Glomerular endothelial cell (primary cell): ENCODE results near the gene LRRC17. TPM values are rescaled to one million over a fixed set of nuclear protein-coding genes. Genes with fewer than 3 reads are reported as not detected.

Experiments used
- DNase-seq: peaks from one replicate; pipeline ENCODE4 v3.0.0-alpha.2; 2011; ENCODE audit warnings: low read depth, low spot score; ENCODE audit errors: extremely low read depth
- total RNA-seq: library from RNA; depleted of rRNA; stranded (reverse); fragments of >200 nt; gene quantifications from 2 replicates; pipeline ENCODE4 v1.2.3, GENCODE V29; 2015

The LRRC17 gene, protein sequence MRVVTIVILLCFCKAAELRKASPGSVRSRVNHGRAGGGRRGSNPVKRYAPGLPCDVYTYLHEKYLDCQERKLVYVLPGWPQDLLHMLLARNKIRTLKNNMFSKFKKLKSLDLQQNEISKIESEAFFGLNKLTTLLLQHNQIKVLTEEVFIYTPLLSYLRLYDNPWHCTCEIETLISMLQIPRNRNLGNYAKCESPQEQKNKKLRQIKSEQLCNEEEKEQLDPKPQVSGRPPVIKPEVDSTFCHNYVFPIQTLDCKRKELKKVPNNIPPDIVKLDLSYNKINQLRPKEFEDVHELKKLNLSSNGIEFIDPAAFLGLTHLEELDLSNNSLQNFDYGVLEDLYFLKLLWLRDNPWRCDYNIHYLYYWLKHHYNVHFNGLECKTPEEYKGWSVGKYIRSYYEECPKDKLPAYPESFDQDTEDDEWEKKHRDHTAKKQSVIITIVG
- total RNA-seq: 34.6 and 71.4 TPM in 2 replicates

DNA sequence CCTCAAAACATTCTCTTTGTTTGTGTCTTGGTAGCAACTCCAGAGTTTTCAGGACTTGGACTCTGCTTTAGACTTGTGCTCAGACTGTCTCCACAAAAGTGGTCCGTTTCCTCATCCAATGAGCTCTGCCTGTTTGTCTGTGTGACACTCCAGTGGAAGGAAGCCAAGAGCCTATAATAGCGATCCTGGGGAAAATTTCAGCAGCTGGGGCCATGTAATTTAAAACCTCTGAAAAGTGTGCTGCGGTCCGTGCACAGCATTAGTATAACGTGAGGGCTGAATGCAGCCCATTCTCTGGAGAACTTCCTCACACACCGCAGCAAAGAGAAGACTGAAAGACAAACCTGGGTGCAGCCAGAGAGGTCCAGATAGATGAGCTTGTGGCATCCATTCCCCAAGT, at the start of gene LRRC17:
TSS of gene LRRC17 (plus strand) at position 259 of the 400 bp plus-strand sequence. CDS start 20,914 bp downstream, outside the sequence.
- DNase-seq: no peak

DNA sequence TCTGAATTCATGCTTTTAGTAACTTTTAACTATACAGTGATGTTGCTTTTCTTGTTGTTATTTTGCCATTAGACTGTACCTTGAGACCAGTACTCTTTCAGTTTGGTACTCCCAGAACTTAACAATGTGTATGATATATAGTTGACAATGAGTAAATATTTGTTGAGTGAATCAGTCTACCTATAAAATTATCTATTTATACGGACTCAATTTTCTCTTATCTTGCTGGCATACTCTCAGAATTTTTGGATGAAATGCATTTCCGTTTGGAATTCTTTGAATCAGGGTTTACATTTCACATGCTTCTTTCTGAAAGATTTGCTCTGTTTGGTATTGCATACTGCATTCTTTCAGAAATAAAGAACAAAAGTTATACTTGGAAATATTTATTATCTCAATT, 47.8 kb upstream of the LRRC17 start:
- DNase-seq: no peak

DNA sequence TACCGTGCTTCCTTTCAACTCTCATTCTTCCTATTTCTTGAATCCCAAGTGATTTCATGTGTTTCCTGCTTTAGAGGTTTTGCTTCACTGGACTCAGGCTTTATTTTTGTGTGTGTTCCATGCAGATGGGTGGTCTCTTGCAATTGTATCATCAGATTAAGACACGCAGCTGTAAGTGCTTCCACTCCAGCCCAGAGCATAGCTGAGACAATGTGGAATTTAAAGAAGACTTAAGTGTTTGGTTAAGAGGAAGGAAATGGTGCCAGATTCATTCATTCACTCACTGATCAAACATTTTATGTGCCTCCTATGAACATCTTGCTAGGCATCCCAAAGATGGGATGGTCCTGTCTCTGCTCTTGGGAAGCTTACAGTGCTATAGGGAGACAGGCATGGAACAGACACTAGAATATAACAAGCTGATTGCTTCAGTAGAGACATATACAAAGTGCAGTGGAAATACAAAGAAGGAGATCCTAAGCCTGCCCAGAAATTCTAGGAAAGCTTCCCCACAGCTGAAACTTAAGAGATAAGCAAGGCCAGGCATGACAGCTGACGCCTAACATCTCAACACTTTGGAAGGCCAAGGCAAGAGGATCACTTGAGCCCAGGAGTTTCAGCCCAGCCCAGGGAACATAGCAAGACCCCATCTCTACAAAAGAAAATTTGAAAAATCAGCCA, 46.1 kb upstream of the LRRC17 start:
- no peak for DNase-seq

DNA sequence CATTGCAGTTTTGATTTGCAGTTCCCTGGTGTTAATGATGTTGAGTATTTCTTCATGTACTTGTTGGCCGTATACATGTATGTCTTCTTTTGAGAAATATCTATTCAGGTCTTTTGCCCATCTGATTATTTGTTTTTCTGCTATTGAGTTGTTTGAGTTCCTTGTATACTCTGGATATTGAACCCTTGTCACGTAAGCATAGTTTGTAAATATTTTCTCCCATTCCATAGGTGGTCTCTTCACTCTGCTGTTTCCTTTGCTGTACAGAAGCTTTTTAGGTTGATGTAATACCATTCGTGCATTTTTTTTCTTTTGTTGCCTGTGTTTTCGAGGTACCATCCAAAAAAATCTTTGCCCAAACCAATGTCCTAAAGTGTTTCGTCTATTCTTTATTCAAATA, 43.6 kb upstream of the LRRC17 start:
- DNase-seq: no peak

DNA sequence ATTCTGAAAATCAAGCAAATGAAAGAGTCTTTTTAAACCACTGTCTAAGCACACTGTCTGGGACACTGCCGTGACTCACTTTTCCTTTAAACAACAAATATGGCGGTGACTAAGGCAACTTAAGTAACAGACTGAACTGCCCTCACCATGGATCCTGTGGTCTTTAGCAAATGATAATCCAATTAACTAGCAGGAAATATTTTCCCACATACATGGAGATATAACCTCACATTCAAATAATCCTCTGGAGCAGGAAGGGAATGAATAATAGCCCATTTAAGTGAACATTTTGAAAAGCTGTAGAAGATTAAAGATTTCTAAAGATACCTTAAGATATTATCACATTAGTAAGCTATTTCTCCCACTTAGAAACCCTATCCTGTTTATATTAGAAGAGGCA, 40.3 kb upstream of the LRRC17 start:
- peak; percentile 98 for DNase-seq

DNA sequence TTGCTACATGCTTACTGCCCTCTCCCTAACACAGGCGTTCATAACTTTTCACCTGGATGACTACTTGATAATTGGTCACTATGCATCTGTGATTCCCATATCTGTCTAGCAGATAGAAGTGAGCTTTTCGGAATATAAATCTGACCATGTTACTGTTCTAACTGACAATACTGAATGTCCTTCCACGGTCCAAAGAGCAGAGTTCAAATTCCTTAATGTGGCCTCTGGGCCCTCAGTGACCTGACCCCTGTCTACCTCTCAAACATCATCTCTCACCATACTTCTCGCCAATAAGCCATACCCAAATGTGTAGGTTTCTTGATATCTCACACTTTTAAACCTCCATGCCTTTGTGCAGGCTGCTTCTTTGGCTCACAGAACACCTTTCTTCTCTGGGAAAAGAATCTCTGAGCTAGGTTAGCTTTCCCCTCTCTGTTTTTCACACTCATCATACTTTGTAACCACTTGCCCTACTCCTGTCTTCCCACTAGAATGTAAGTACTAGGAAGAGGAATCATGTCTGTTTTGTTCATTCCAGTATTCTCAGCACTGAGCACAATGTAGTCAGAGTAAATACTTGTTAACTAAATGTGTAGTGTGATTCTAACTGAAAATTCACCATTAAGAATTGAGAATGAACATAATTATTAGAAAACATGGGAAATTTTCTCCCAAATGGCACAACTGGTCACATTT, 39.2 kb upstream of the LRRC17 start:
- DNase-seq: no peak

DNA sequence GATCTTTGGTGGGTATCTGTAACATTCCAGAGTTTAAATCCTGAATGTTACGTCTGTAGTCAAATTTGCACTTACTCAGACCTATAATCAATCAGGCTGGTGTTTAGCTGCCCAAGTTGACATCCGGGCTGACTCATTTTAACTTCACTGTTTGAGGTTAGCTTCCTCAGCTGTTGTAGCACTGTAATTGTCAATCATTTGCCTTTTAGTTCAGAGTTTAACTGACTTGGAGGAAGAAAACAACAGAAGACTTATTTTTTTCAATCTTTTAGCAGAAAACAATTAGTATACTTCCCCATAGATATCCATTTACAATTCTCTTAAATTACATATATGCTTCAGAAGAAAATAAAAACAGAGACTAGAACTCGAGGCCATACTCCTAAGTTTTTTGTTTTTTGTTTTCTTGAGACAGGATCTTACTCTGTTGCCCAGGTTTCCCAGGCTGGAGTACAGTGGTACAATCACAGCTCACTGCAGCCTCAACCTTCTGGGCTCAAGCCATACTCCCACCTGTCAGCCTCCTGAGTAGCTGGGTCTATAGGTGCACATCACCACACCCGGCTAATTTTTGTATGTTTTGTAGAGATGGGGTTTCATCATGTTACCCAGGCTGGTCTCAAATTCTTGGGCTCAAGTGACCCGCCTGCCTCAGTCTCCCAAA, 38.5 kb upstream of the LRRC17 start:
- DNase-seq: peak; percentile 92

DNA sequence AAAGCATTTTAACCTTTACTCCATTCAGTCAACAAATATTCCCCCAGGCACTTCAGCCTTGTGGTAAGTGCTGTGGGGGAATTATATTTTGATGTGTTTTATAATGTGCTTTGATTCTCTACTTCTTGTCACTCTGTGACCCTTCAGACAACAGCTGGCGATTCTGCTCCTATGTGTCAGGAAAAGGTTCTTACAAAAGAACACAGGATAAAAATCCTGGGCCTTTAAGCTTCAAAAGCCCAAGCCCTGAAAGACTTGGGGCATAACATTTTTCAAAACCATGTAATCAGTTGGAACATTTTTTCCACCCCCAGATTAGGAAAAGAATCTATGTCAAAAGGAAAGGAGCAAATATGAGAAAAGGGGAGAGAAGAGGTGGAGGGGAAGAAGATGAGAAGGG, 37.8 kb upstream of the LRRC17 start:
- no peak for DNase-seq

DNA sequence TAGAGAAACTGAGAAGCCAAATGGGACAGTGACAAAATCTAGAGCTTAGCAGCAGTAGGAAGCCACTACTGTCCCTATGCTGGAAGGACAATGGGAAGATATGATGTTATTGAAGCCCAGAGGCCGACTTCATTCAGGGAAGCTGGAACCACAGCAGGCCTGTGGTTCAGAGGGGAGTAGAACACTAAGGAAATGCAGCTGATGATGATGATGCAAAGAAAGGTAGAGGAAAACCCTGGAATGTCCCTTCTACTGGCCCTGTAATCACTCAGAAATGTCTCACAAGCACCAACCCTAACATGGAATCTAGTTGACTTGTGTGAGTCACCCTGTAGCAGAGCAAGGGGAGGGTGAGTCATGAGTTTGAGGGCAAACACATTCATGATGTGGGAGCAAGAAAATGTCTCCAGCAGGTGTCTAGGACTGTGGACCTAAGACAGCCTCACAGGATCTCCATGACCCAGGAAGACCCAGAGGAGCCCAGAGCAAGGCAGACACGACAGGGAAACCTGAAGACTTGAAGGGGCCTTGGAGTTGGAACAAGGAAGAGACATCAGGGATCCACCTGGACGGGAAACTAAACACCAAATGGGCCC, 37.0 kb upstream of the LRRC17 start:
- peak; percentile 97 for DNase-seq

DNA sequence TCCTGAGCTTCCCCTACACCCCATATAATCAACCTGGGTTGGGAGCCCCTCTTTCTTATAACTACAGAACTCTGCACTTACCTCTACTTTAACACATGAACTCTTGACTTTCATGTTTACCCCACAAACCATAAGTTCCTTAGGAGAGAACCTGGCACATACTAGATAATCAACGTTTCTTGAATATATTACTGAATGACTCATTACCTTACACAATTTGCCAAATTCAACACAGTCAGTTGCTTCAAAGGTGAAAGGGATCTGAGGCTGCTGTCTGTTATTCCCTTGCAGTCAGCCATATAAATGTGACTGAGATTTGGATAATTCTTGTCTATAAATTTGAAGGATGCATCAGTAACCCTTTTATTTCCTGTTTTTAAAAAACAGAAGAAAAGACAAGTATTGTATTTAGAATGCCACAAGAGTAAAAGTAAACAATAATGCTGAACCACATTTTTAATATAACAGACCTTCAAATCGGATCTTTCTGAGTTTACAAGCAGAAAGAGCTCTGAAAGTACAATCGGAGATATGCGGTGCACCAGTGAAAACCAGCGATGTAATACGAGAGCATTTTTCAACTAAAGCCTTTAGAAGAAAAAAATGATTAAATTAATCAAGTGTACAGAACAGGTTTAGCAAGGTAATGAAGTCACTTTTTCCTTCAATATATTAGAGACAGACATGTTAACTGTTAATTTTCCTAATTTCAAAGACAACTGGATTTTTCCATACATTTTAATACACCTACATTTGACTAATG, 29.5 kb upstream of the LRRC17 start:
- DNase-seq: no peak

DNA sequence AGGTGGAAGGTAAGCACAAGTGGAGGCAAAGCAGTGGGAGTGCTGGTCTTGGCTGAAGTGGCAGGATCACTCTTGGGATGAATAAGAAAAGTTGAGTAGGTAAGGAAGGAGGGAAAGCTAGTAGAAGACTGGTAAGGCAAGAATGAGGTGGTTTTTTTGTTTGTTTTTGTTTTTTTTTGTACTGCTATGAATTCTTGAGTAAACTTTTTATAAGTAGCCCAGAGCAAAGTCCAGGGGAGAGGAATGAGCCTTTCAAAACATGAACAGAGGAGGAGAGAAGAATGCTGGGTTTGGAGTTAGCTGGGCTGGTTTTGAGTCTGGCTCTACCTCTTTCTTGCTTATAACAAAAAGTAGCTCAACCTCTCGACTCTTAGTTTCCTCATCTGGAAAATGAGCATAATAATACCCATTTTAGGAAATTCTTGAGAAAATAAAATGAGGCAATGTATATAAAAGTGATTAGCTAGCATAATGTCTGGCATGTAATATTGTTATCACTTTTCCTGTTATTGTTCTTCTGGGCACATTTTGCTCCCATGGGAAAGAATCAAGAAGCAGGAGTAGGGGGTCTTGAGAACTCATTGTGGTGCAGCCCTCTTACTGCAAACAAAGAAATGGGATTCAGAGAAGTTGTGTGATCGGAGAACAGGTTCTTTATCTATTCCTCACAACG, 24.1 kb upstream of the LRRC17 start:
- no peak for DNase-seq

DNA sequence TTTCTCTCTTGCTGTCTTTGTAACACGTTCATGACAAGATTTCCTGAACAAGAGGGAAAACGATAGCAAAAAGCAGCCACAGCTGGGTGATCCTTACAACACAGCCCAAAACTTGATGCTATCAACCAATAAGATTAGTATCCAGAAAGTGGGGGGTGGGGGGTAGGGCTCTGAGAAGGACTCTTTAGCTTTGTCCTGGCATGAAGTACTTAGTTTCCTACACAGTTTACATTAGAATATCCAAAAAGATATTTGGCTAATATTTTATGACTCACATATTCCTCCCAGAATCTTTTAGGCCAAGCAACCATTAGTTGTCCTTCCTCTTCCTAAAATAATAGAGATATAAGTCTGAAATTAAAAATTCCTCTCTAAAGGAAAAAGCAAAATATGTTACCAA, 22.9 kb upstream of the LRRC17 start:
- DNase-seq: no peak

DNA sequence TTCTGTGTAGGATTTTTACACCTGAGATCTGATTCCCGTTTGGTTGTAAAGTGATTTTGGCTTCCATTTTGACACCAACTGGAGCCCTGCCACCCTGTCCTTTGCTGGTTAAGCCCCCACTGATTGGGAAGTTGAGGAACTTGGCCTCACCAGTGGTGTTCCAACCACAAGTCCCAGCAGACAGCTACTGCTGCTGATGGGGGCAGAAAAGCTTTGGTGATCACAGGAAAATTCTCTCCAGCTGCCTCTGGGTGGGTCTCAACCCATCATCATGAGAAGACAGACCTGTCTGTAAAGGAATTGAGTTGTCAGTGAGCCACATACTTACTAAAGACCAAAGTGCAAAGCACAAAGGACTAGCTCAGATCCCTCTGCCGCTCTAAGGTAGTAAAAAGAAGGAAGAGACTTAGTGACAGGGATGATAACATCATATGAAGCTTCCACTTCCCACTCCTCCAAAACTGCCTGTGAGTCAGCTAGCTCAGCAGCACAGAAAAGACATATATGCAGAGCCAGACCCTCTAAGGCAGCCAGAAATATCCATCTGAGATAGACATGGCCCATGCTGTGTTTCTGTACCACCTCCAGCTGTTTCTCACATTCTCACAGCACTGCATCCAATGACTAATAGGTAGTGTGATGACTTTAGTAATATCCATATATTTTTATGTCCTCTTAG, 22.4 kb upstream of the LRRC17 start:
- DNase-seq: no peak

DNA sequence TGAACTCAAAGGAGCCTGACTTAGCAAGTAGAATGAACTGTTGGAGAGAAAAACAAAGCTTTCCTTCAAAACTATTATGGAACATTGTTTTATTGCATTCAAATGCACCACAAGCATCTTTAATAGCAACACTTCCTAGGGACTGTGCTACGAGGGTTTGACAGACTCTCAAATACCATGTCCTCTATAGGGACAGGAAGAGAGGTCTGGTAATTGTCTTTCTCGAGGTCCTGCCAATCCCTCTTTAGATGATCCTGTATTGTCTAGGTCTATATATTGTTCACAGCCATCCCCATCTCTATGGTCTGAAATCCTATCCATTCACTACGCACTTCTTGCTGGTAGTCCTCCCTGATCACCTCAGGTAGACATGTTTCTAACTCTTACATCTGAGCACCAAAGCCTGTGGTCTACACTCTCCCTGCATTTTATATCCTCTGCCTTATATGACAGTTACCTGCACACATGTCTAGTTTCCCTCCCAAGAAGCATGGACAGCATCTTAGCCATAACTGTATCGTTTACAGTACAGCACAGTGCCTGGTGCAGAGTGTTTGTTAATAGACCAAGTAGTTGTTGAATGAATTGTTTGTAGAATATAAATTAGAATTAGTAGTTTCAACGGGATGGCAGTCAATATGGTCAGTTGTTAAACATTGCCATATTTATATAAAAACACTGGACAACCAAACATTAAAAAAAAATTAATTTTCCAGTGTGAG, 21.7 kb upstream of the LRRC17 start:
- no peak for DNase-seq

DNA sequence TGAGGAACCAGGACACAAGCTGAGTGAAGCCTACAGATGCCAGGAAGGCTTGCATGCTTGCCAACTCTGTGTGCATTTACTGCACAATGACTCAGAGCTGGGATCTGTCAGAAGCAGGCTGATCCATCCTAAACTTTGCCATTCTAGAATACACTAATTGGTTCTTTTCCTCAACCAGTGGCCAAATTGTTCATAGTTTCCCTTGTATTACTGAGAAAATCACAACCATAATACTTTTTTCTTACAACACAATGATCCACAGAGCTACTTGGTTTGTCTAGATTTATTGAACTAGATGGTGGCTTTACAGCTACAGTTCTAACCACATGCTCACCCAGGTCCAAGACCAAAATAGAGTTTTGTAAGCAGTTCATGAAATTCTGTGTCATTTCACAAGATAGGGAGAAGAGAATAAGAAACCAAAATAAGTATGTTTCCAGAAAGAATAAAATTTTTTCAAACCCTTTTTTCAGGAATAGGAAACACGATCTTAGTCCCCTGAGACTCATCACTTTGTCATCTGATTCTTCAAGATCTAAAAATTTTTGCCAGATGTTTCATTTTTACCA, 21.0 kb upstream of the LRRC17 start:
- DNase-seq: no peak

DNA sequence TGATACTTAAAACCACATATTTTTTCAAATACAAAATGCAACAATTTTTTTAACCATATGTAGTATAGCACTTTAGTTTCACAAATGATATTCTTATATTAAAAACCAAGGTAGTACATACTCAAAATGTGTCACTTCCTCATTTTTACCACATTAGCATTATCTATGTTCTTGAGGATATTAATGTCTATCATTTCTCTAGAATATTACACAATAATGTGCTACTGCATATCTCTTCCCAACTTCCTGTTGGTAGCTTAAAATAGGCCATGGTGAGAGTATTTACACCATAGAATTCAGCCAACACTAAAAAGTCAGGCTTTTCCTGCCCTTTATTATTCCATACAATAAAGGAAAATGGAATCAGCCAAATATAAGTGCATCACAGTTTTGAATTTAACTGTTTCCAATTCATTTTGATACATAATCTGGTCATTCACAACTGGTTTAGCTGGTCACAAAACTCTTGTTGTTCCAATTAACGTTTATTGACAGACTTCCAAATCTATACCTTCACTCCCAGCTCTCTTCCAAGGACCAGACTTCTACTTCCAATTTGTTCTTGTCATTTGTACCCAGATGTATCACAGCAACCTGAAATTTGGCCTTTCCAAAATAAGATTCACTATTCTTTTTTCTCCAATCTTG, 20.0 kb upstream of the LRRC17 start:
- DNase-seq: no peak

DNA sequence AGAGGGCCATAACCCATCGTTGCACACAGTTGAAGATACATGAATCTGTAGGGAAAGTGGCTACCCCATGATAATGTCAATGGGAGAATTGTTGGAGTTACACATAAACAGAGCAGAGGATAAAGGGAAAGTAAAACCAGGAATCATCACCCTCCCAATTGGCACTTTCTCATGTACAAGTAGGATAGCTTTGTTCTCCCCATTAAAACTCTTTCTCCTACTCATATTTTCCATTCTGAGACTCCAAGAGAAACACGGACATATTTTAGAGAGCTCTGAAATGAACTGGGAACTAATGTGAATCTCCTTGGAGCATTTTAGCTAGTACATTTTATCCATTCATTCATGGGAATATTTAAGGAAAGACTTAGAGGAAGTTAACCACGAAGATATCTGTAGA, 17.2 kb upstream of the LRRC17 start:
- no peak for DNase-seq
